PC-3 (cell line): ENCODE data around the gene CELF1. TPM values are rescaled to one million over a fixed set of nuclear protein-coding genes. Genes with fewer than 3 reads are reported as not detected.

Source experiments
- ATAC-seq: fragments of 200-7000 bp; cut with Tn5 transposase; 2 replicates; pipeline ENCODE4 v1.9.1; 2020; ENCODE audit warnings: mild to moderate bottlenecking, moderate library complexity
- BruUV-seq: library from RNA; stranded (reverse); fragments of 400-500 nt; replicated peaks from 2 replicates; lab custom pipeline; 2021; lab: Mats Ljungman, UMichigan
- CTCF ChIA-PET: fragments of 300-600 bp; sonication (Branson Sonifier 250); formaldehyde crosslinking; loops from one replicate; lab custom pipeline; 2022; ENCODE audit warnings: antibody characterized with exemption; lab: Charles Lee
- POLR2A ChIA-PET: fragments of 300-600 bp; sonication (Branson Sonifier 250); formaldehyde crosslinking; loops from one replicate; lab custom pipeline; 2022; ENCODE audit warnings: antibody characterized with exemption; ENCODE audit not compliant: unreplicated experiment; lab: Charles Lee
- DNase-seq: peaks from one replicate; pipeline ENCODE4 v3.0.0-alpha.2; 2015
- H2AFZ ChIP-seq: fragments of 300-600 bp; sonication (generic); 2 replicates; pipeline ENCODE4 v1.6.0; 2016; ENCODE audit warnings: antibody characterized with exemption, low read length
- H3F3A ChIP-seq: fragments of 300-600 bp; sonication (generic); one replicate; pipeline ENCODE4 v1.6.0; 2017; ENCODE audit warnings: antibody characterized with exemption, low read length, control low read depth, mild to moderate bottlenecking; ENCODE audit not compliant: unreplicated experiment
- H3K27ac ChIP-seq: fragments of 300-600 bp; sonication (generic); 2 replicates; pipeline ENCODE4 v1.5.1; 2016; ENCODE audit warnings: mild to moderate bottlenecking, low read length
- H3K27me3 ChIP-seq: fragments of 300-600 bp; sonication (generic); 2 replicates; pipeline ENCODE4 v1.6.1; 2016; ENCODE audit warnings: low read length, mixed read lengths
- H3K36me3 ChIP-seq: fragments of 300-600 bp; sonication (generic); 2 replicates; pipeline ENCODE4 v1.6.1; 2016; ENCODE audit warnings: low read depth, mixed run types, low read length, mixed read lengths
- H3K4me1 ChIP-seq: fragments of 300-600 bp; sonication (generic); 2 replicates; pipeline ENCODE4 v1.5.1; 2016; ENCODE audit warnings: low read length; ENCODE audit not compliant: insufficient read depth
- H3K4me2 ChIP-seq: fragments of 300-600 bp; sonication (generic); 2 replicates; pipeline ENCODE4 v1.6.0; 2016; ENCODE audit warnings: low read length
- H3K4me3 ChIP-seq: fragments of 300-600 bp; sonication (generic); 2 replicates; pipeline ENCODE4 v1.5.1; 2016; ENCODE audit warnings: mild to moderate bottlenecking, low read length, mixed read lengths
- H3K79me2 ChIP-seq: fragments of 300-600 bp; sonication (generic); 2 replicates; pipeline ENCODE4 v1.6.1; 2017; ENCODE audit warnings: low read length, mixed read lengths
- H3K9ac ChIP-seq: fragments of 300-600 bp; sonication (generic); 2 replicates; pipeline ENCODE4 v1.6.0; 2016; ENCODE audit warnings: mild to moderate bottlenecking, low read length
- H3K9me2 ChIP-seq: fragments of 300-600 bp; sonication (generic); replicated peaks from 2 replicates; pipeline ENCODE4 v1.6.1; 2016; ENCODE audit warnings: mixed run types, low read length, mixed read lengths
- H3K9me3 ChIP-seq: fragments of 300-600 bp; sonication (generic); 2 replicates; pipeline ENCODE4 v1.6.1; 2016; ENCODE audit warnings: low read length, mixed read lengths
- H4K20me1 ChIP-seq: fragments of 300-600 bp; sonication (generic); 2 replicates; pipeline ENCODE4 v1.6.1; 2016; ENCODE audit warnings: low read length, mixed read lengths
- EZH2 ChIP-seq: fragments of 300-600 bp; sonication (generic); IDR thresholded peaks from one replicate; pipeline ENCODE4 v1.6.1; 2017; ENCODE audit warnings: antibody characterized with exemption, mild to moderate bottlenecking, low read length; ENCODE audit not compliant: unreplicated experiment
- EZH2phosphoT487 ChIP-seq: fragments of 300-600 bp; sonication (generic); IDR thresholded peaks from 2 replicates; pipeline ENCODE4 v1.6.1; 2018; ENCODE audit warnings: mild to moderate bottlenecking, antibody characterized with exemption, low read length, borderline replicate concordance
- intact Hi-C: fragments of 100-400 bp; cut with micrococcal nuclease; formaldehyde crosslinking; loops from 2 replicates; pipeline ENCODE4 v1.9.0; 2023
- total RNA-seq: library from RNA; depleted of rRNA; stranded (reverse); fragments of >200 nt; gene quantifications from 2 replicates; pipeline ENCODE4 v1.2.3, GENCODE V29; 2014
- TF ChIP-seq, protein P1 (sequence below): fragments of 300-600 bp; sonication (generic); conservative IDR thresholded peaks from 2 replicates; pipeline ENCODE4 v1.5.1; 2017; ENCODE audit warnings: antibody characterized with exemption, low read depth, mild to moderate bottlenecking, low read length

The CELF1 gene
- total RNA-seq, 1 experiment from 2014 or later = 80.1 TPM

DNA sequence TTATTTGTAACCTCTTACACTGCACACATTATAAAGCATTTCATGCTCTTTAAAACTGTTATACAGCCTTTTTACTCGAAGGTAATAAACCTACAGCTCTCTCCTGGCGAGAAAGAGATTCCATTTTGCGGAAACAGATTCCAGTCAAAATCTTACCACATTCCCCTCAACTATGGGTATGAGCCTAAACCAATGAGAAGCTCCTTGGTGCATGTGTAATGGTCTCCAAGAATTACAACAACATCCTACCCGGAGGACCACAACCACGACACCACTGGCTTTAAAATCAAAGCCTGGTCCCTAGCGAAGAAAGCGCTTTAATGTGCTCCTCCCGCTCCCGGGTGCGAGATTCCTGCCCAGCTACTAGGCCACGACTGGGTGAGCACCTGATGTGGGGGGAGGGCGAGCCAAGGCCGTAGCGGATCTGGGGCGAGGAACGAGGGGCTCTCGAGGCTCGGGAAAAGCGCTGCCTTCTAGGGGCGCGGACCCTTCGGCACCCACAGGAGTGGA, 821 bp downstream of the CELF1 start:
- intact Hi-C loops = no loop called here
- Histone ChIP-seq H3K4me3 (peak overlapping the region; percentile 93), H3F3A (no peaks in the 10 kb centered on the region), H3K4me2 (peak overlapping the region; percentile 86), H3K9ac (peak overlapping the region; percentile 98), H3K27ac (peak overlapping the region; percentile 75), H2AFZ (peak overlapping the region; percentile 49), H3K9me2 (no peaks in the 10 kb centered on the region), H3K4me1 (peaks cover 12% of the 10 kb centered on the region), H3K79me2 (peaks cover 59% of the 10 kb centered on the region), H3K9me3 (no peaks in the 10 kb centered on the region), H3K36me3 (peaks cover 12% of the 10 kb centered on the region; the same call in 1 of the 2 replicates), H4K20me1 (peaks cover 32% of the 10 kb centered on the region), H3K27me3 (no peaks in the 10 kb centered on the region)
- DNase-seq (peak; percentile 25), ATAC-seq (peak; percentile 1)
- TF ChIP-seq, protein P1, sequence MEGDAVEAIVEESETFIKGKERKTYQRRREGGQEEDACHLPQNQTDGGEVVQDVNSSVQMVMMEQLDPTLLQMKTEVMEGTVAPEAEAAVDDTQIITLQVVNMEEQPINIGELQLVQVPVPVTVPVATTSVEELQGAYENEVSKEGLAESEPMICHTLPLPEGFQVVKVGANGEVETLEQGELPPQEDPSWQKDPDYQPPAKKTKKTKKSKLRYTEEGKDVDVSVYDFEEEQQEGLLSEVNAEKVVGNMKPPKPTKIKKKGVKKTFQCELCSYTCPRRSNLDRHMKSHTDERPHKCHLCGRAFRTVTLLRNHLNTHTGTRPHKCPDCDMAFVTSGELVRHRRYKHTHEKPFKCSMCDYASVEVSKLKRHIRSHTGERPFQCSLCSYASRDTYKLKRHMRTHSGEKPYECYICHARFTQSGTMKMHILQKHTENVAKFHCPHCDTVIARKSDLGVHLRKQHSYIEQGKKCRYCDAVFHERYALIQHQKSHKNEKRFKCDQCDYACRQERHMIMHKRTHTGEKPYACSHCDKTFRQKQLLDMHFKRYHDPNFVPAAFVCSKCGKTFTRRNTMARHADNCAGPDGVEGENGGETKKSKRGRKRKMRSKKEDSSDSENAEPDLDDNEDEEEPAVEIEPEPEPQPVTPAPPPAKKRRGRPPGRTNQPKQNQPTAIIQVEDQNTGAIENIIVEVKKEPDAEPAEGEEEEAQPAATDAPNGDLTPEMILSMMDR = no peak
- TF ChIP-seq EZH2phosphoT487 (no peak), EZH2 (no peak)
- POLR2A ChIA-PET = interaction anchor here (0.7 kb wide), 1 partner anchor 331 kb away, joined by 27 read pairs; no protein-coding TSS in a partner anchor
- BruUV-seq = no TSS peak
- CTCF ChIA-PET = no interaction called here

DNA sequence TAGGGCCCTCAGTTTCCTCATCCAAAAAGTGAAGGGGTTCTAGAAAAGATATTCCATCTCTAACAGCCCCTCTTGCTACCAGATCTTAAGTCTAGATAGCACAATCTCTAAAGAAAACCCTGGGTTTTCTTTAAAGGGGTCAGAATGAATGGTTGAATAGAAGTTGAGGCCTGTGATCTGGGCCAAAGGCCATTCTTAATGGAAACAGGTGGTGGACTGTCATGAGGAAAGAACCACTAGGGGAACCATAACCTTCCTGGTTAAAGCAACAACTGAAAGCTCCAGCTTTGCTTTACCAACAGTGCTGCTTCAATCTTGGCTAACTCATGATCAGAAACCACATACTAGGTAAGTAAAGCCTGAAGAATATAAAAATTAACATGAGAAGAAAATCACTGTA, 1.8 kb downstream of the CELF1 start:
- Histone ChIP-seq H3K9me2 (no peaks in the 10 kb centered on the region), H2AFZ (no peak overlapping the region), H4K20me1 (peaks cover 34% of the 10 kb centered on the region), H3F3A (no peaks in the 10 kb centered on the region), H3K9ac (no peak overlapping the region), H3K4me2 (peak overlapping the region; percentile 86), H3K4me3 (peak overlapping the region; percentile 93), H3K36me3 (peaks cover 12% of the 10 kb centered on the region; the same call in 1 of the 2 replicates), H3K27ac (no peak overlapping the region), H3K79me2 (peaks cover 69% of the 10 kb centered on the region), H3K9me3 (no peaks in the 10 kb centered on the region), H3K27me3 (no peaks in the 10 kb centered on the region), H3K4me1 (peaks cover 12% of the 10 kb centered on the region)
- POLR2A ChIA-PET = interaction anchor here (0.7 kb wide), 1 partner anchor 330 kb away, joined by 27 read pairs; no protein-coding TSS in a partner anchor
- TF ChIP-seq, protein P1 = peak; percentile 56
- no peak for TF ChIP-seq EZH2
- intact Hi-C loops = no loop called here
- ATAC-seq (no peak), DNase-seq (peak; percentile 45)
- CTCF ChIA-PET = interaction anchor here (0.5 kb wide), 1 partner anchor 97 kb away, joined by 4 read pairs; no protein-coding TSS in a partner anchor
- no TSS peak for BruUV-seq
